ENCODE data around the gene ARHGEF39. TPM values are rescaled to one million over a fixed set of nuclear protein-coding genes. Genes with fewer than 3 reads are reported as not detected.

ARHGEF39 gene
- total RNA-seq, 2 experiments from 2014 or later, result 11.8 to 13.5 TPM

- H3K4me1 Mint-ChIP-seq, result peaks cover 5% of the 10 kb centered on the region
- DNase-seq, result no peak
- no peaks in the 10 kb centered on the region for H3K9me3 Mint-ChIP-seq
- H3K36me3 Mint-ChIP-seq (ENCODE audit: low read depth), result no peaks in the 10 kb centered on the region
- peaks cover 7% of the 10 kb centered on the region for H3K27me3 Mint-ChIP-seq
- ChIA-PET POLR2A (no interaction called here), CTCF (interaction anchor here (0.6 to 2.5 kb wide), 3 partner anchors 14 to 266 kb away, joined by 3 to 8 read pairs (median 5); partner anchors contain the start of genes CCDC107 and RMRP)
- no peak overlapping the region for H3K4me3 Mint-ChIP-seq
- no peak overlapping the region for H3K27ac Mint-ChIP-seq
These were observed 16.5 kb upstream of the ARHGEF39 start for GRCh38 chr9:35681341-35682002.

- Mint-ChIP-seq H3K4me3 (no peak overlapping the region), H3K9me3 (no peaks in the 10 kb centered on the region), H3K4me1 (peaks cover 9% of the 10 kb centered on the region), H3K27me3 (peaks cover 11% of the 10 kb centered on the region), H3K27ac (peak overlapping the region; percentile 41), H3K36me3 (ENCODE audit: low read depth) (no peaks in the 10 kb centered on the region)
- CTCF ChIA-PET, result interaction anchor here (0.6 to 2.5 kb wide), 8 partner anchors 8 to 267 kb away, joined by 3 to 8 read pairs (median 4); partner anchors contain the start of genes ARHGEF39, CCDC107 and RMRP
- POLR2A ChIA-PET, result no interaction called here
- no peak for DNase-seq
These were observed 15.5 kb upstream of the ARHGEF39 start for GRCh38 chr9:35680331-35681105.

- H3K27ac Mint-ChIP-seq, result peak overlapping the region; percentile 41
- no peaks in the 10 kb centered on the region for H3K36me3 Mint-ChIP-seq (ENCODE audit: low read depth)
- H3K27me3 Mint-ChIP-seq, result peaks cover 11% of the 10 kb centered on the region
- ChIA-PET CTCF (interaction anchor here (0.7 to 2.5 kb wide), 8 partner anchors 9 to 32 kb away, joined by 3 to 8 read pairs (median 4); partner anchors contain the start of genes ARHGEF39, CCDC107 and RMRP), POLR2A (no interaction called here)
- peaks cover 11% of the 10 kb centered on the region for H3K4me1 Mint-ChIP-seq
- no peak overlapping the region for H3K4me3 Mint-ChIP-seq
- no peak for DNase-seq
- no peaks in the 10 kb centered on the region for H3K9me3 Mint-ChIP-seq
These were observed 14.9 kb upstream of the ARHGEF39 start for GRCh38 chr9:35679766-35680330.

GRCh38 chr9:35679091-35679490, 14.1 kb upstream of the ARHGEF39 start:
- ChIA-PET POLR2A (no interaction called here), CTCF (interaction anchor here (1.1 to 2.5 kb wide), 4 partner anchors 9 to 31 kb away, joined by 4 to 8 read pairs (median 7); partner anchors contain the start of genes ARHGEF39, CCDC107 and RMRP)
- no peaks in the 10 kb centered on the region for H3K9me3 Mint-ChIP-seq
- no peak for DNase-seq
- H3K36me3 Mint-ChIP-seq (ENCODE audit: low read depth), result peaks cover 4% of the 10 kb centered on the region
- no peak overlapping the region for H3K4me3 Mint-ChIP-seq
- no peak overlapping the region for H3K27ac Mint-ChIP-seq
- H3K27me3 Mint-ChIP-seq, result peaks cover 18% of the 10 kb centered on the region
- H3K4me1 Mint-ChIP-seq, result peaks cover 15% of the 10 kb centered on the region

DNA sequence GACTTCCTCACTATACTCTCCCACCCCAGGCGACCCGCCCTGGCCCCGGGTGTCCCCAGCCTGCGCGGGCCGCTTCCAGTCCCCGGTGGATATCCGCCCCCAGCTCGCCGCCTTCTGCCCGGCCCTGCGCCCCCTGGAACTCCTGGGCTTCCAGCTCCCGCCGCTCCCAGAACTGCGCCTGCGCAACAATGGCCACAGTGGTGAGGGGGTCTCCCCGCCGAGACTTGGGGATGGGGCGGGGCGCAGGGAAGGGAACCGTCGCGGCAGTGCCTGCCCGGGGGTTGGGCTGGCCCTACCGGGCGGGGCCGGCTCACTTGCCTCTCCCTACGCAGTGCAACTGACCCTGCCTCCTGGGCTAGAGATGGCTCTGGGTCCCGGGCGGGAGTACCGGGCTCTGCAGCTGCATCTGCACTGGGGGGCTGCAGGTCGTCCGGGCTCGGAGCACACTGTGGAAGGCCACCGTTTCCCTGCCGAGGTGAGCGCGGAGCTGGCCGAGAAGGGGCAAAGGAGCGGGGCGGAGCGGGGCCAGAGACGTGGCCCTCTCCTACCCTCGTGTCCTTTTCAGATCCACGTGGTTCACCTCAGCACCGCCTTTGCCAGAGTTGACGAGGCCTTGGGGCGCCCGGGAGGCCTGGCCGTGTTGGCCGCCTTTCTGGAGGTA, 10.9 kb upstream of the ARHGEF39 start:
- H3K27ac Mint-ChIP-seq, result no peak overlapping the region

GRCh38 chr9:35675204-35675603, 10.2 kb upstream of the ARHGEF39 start:
- peaks cover 28% of the 10 kb centered on the region for H3K27me3 Mint-ChIP-seq
- H3K4me3 Mint-ChIP-seq, result no peak overlapping the region
- no peak for DNase-seq
- no peak overlapping the region for H3K27ac Mint-ChIP-seq
- CTCF ChIA-PET, result interaction anchor here (0.7 to 2.4 kb wide), 6 partner anchors 10 to 207 kb away, joined by 3 to 12 read pairs (median 3); partner anchors contain the start of gene ARHGEF39
- POLR2A ChIA-PET, result no interaction called here
- H3K4me1 Mint-ChIP-seq, result peaks cover 14% of the 10 kb centered on the region
- peaks cover 4% of the 10 kb centered on the region for H3K36me3 Mint-ChIP-seq (ENCODE audit: low read depth)
- no peaks in the 10 kb centered on the region for H3K9me3 Mint-ChIP-seq

More for the DNA sequence above, 10.9 kb upstream of the ARHGEF39 start:
- Mint-ChIP-seq H3K36me3 (ENCODE audit: low read depth) (peaks cover 4% of the 10 kb centered on the region), H3K27me3 (peaks cover 28% of the 10 kb centered on the region), H3K9me3 (no peaks in the 10 kb centered on the region), H3K4me3 (no peak overlapping the region), H3K4me1 (peaks cover 14% of the 10 kb centered on the region)
- CTCF ChIA-PET, result interaction anchor here (0.7 to 2.6 kb wide), 7 partner anchors 11 to 207 kb away, joined by 3 to 12 read pairs (median 3); partner anchors contain the start of genes ARHGEF39, CREB3 and TLN1
- POLR2A ChIA-PET, result no interaction called here
- no peak for DNase-seq

DNA sequence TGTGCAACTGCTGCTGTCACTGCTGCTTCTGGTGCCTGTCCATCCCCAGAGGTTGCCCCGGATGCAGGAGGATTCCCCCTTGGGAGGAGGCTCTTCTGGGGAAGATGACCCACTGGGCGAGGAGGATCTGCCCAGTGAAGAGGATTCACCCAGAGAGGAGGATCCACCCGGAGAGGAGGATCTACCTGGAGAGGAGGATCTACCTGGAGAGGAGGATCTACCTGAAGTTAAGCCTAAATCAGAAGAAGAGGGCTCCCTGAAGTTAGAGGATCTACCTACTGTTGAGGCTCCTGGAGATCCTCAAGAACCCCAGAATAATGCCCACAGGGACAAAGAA, 9.0 kb upstream of the ARHGEF39 start:
- CTCF ChIA-PET, result interaction anchor here (0.8 to 2.4 kb wide), 3 partner anchors 9 to 23 kb away, joined by 3 to 12 read pairs (median 5); partner anchors contain the start of gene ARHGEF39
- POLR2A ChIA-PET, result no interaction called here
- H3K27ac Mint-ChIP-seq, result no peak overlapping the region

DNA sequence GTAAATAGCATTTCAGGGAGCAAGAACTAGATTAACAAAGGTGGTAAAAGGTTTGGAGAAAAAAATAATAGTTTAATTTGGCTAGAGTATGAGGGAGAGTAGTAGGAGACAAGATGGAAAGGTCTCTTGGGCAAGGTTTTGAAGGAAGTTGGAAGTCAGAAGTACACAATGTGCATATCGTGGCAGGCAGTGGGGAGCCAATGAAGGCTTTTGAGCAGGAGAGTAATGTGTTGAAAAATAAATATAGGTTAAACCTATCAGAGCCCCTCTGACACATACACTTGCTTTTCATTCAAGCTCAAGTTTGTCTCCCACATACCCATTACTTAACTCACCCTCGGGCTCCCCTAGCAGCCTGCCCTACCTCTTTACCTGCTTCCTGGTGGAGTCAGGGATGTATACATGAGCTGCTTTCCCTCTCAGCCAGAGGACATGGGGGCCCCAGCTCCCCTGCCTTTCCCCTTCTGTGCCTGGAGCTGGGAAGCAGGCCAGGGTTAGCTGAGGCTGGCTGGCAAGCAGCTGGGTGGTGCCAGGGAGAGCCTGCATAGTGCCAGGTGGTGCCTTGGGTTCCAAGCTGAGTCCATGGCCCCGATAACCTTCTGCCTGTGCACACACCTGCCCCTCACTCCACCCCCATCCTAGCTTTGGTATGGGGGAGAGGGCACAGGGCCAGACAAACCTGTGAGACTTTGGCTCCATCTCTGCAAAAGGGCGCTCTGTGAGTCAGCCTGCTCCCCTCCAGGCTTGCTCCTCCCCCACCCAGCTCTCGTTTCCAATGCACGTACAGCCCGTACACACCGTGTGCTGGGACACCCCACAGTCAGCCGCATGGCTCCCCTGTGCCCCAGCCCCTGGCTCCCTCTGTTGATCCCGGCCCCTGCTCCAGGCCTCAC, 8.4 kb upstream of the ARHGEF39 start, which contains the start of gene CA9:
Gene CA9, plus strand, starts transcription at position 797 of the 893 bp plus-strand sequence. Its CDS starts 32 bp downstream, at position 829.
- no peak for DNase-seq
- Mint-ChIP-seq H3K9me3 (no peaks in the 10 kb centered on the region), H3K27ac (no peak within 1 kb of the TSS), H3K36me3 (ENCODE audit: low read depth) (peaks cover 4% of the 10 kb centered on the region), H3K27me3 (peaks cover 28% of the 10 kb centered on the region), H3K4me1 (peaks cover 14% of the 10 kb centered on the region), H3K4me3 (no peak within 1 kb of the TSS)
- CTCF ChIA-PET, result interaction anchor here (0.7 to 1.6 kb wide), 4 partner anchors 8 to 54 kb away, joined by 3 to 5 read pairs (median 3); partner anchors contain the start of gene ARHGEF39
- POLR2A ChIA-PET, result no interaction called here

More for the DNA sequence above, 9.0 kb upstream of the ARHGEF39 start:
- Mint-ChIP-seq H3K27me3 (peaks cover 28% of the 10 kb centered on the region), H3K9me3 (no peaks in the 10 kb centered on the region), H3K4me1 (peaks cover 14% of the 10 kb centered on the region), H3K4me3 (no peak overlapping the region), H3K36me3 (ENCODE audit: low read depth) (peaks cover 4% of the 10 kb centered on the region)
- no peak for DNase-seq

GRCh38 chr9:35669331-35670145, 4.5 kb upstream of the ARHGEF39 start:
- POLR2A ChIA-PET, result interaction anchor here (1.0 kb wide), 1 partner anchor 8 kb away, joined by 4 read pairs; no protein-coding TSS in a partner anchor
- peaks cover 4% of the 10 kb centered on the region for H3K9me3 Mint-ChIP-seq
- no peak for DNase-seq
- H3K36me3 Mint-ChIP-seq (ENCODE audit: low read depth), result peaks cover 2% of the 10 kb centered on the region
- peaks cover 15% of the 10 kb centered on the region for H3K27me3 Mint-ChIP-seq
- CTCF ChIA-PET, result interaction anchor here (0.9 to 3.3 kb wide), 8 partner anchors 10 to 152 kb away, joined by 3 to 13 read pairs (median 4); partner anchors contain the start of genes CCDC107 and RMRP
- H3K4me1 Mint-ChIP-seq, result peaks cover 21% of the 10 kb centered on the region
- H3K4me3 Mint-ChIP-seq, result no peak overlapping the region
- H3K27ac Mint-ChIP-seq, result no peak overlapping the region

DNA sequence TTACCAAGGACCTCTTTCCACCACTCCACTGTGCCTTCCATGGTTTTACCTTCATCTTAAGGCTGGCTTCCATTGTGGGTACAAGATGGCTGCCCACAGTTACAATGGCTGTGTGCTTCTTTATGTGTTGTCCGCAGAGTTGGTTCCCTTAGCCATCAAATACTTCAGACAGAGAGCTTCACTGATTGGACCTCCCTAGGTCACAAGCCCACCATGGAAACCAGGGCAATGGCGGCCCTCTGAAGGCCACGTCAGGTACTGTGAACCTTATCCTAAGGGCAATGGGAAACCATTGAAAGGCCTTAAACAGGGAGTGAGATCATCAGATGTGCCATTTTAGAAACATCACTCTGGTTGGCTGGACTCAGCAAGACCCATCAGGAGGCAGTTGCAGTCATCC, 2.9 kb upstream of the ARHGEF39 start:
- Mint-ChIP-seq H3K4me1 (peaks cover 34% of the 10 kb centered on the region), H3K27me3 (peaks cover 4% of the 10 kb centered on the region), H3K36me3 (ENCODE audit: low read depth) (peaks cover 3% of the 10 kb centered on the region), H3K9me3 (peaks cover 4% of the 10 kb centered on the region), H3K4me3 (no peak overlapping the region), H3K27ac (no peak overlapping the region)
- ChIA-PET POLR2A (no interaction called here), CTCF (interaction anchor here (0.6 to 1.0 kb wide), 2 partner anchors 63 to 1650 kb away, joined by 3 read pairs; no protein-coding TSS in a partner anchor)
- DNase-seq, result no peak

DNA sequence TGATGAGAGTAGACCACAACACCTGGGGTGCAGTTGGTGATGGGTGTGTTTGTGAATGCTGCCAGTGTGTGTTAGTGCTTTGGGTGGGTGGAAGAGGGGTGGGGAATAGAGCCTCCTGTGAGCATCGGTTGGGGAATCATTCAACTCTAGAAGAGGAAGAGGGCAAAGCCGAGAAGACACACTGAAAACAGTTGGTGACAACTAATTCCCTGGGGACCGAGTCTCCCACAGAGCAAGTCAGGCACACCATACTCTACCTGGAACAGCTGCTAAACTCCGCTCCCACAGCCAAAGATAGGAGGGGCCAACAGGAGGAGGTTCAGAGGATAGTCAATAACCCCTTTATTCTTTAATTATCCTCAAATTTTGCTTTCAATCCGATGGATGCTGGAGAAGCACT, 1.6 kb upstream of the ARHGEF39 start:
- no peak for DNase-seq
- ChIA-PET CTCF (interaction anchor here (2.9 to 7.2 kb wide), 2 partner anchors 9 to 18 kb away, joined by 12 to 74 read pairs; partner anchors contain the start of gene SIT1), POLR2A (no interaction called here)
- Mint-ChIP-seq H3K36me3 (ENCODE audit: low read depth) (peaks cover 17% of the 10 kb centered on the region), H3K27ac (no peak overlapping the region), H3K4me3 (peak overlapping the region; percentile 85), H3K9me3 (peaks cover 4% of the 10 kb centered on the region), H3K27me3 (no peaks in the 10 kb centered on the region), H3K4me1 (peaks cover 48% of the 10 kb centered on the region)
